NCI-H2196 (cell line): ENCODE data around the gene CBLIF.
"Not testable (repeated sequence)": the region's sequence is repeated elsewhere in the genome, so short reads cannot be mapped to it uniquely, and the experiment has no call there.

Experiments
- DNase-seq: peaks from one replicate; lab custom pipeline; 2025; ENCODE audit not compliant: unreplicated experiment; lab: John Stamatoyannopoulos, UW

The CBLIF gene

GRCh38 chr11:59845399-59845798 lies at the start of gene CBLIF:
CBLIF (minus strand) TSS chr11:59845499; CDS start chr11:59845453, 46 bp downstream.
- DNase-seq = no peak

GRCh38 chr11:59894616-59895015 lies 49.3 kb upstream of the CBLIF start:
- DNase-seq = no peak

- no peak for DNase-seq
Measured at GRCh38 chr11:59891781-59892181, 46.5 kb upstream of the CBLIF start.

GRCh38 chr11:59887156-59887555 lies 41.9 kb upstream of the CBLIF start:
- DNase-seq = not testable (repeated sequence)

GRCh38 chr11:59883597-59883996 lies 38.3 kb upstream of the CBLIF start:
- DNase-seq = no peak

- DNase-seq = no peak
Measured at GRCh38 chr11:59879567-59879966, 34.3 kb upstream of the CBLIF start.

GRCh38 chr11:59878575-59878974 lies 33.3 kb upstream of the CBLIF start, which contains the start of gene OOSP3:
OOSP3 (plus strand) TSS chr11:59878782; CDS start chr11:59878809, 27 bp downstream.
- no peak for DNase-seq

GRCh38 chr11:59877784-59878183 lies 32.5 kb upstream of the CBLIF start:
- DNase-seq = no peak

- DNase-seq = no peak
Measured at GRCh38 chr11:59877325-59877724, 32.0 kb upstream of the CBLIF start.

- DNase-seq = no peak
Measured at GRCh38 chr11:59875856-59876519, 30.7 kb upstream of the CBLIF start.

- DNase-seq = no peak
Measured at GRCh38 chr11:59872076-59872475, 26.8 kb upstream of the CBLIF start.

GRCh38 chr11:59867946-59868345 lies 22.6 kb upstream of the CBLIF start:
- DNase-seq = no peak

GRCh38 chr11:59866836-59867235 lies 21.5 kb upstream of the CBLIF start:
- no peak for DNase-seq

- no peak for DNase-seq
Measured at GRCh38 chr11:59866397-59866796, 21.1 kb upstream of the CBLIF start, which contains the start of gene TCN1. TCN1 (minus strand) TSS chr11:59866487; CDS start chr11:59866470, 17 bp downstream.

GRCh38 chr11:59865031-59865430 lies 19.7 kb upstream of the CBLIF start:
- DNase-seq = no peak

- DNase-seq = no peak
Measured at GRCh38 chr11:59862252-59862651, 17.0 kb upstream of the CBLIF start.

GRCh38 chr11:59859673-59860072 lies 14.4 kb upstream of the CBLIF start:
- no peak for DNase-seq

- no peak for DNase-seq
Measured at GRCh38 chr11:59857439-59858434, 12.4 kb upstream of the CBLIF start.

GRCh38 chr11:59854871-59855270 lies 9.6 kb upstream of the CBLIF start:
- DNase-seq = no peak

GRCh38 chr11:59851416-59851815 lies 6.1 kb upstream of the CBLIF start:
- DNase-seq = not testable (repeated sequence)

GRCh38 chr11:59849551-59849950 lies 4.3 kb upstream of the CBLIF start:
- DNase-seq = not testable (repeated sequence)

GRCh38 chr11:59849129-59849528 lies 3.8 kb upstream of the CBLIF start:
- DNase-seq = no peak
